ENCODE data around the gene ALDH3B2.

DNA sequence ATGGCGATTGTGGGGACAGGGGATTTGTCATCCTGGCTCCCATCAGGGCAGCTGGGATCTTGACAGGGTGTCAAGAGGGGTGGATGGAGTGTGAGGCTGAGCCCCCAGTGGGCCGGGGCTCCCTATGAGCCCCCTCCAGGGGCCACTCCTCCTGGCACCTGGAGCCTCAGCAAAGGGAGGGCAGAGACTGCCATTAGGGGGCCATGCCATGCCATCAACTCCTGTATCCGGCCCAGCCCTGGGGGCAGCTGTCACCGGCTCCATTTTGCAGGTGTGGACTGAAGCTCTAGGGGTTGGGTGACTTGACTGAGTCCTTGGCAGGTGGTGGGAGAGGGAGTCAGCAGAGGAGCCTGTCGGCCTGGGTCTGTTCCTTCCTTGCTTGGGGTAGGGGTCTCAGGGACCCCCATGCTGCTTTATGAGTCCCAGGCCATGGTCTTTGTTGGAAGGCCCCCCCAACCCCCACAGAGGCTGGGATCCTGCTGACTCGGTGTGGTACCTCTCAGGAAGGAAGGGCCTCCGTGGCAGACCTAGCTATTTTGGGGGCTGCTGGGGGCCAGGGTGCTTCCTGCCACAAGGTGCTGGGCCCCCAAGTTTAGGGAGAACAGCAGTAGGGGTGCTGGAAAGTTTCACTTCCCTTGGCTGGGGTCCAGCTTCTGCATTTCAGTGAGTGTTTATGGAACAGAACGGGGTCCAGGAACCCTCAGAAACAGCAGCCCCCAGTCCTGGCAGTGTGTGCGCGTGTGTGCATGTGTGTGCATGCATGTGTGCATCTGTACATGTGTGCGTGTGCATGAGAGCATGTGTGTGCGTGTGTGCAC, 25.4 kb downstream of the ALDH3B2 start:
- no peak for TF ChIP-seq CTCF (IDR thresholded peaks at IDR 0.05)
- no peak for TF ChIP-seq EZH2phosphoT487 (IDR thresholded peaks at IDR 0.05; ENCODE audit: borderline replicate concordance, low read depth)
- no peak for TF ChIP-seq RXRA (IDR thresholded peaks at IDR 0.05; ENCODE audit: borderline replicate concordance, low read depth)
- no peak for TF ChIP-seq POLR2AphosphoS5 (IDR thresholded peaks at IDR 0.05; ENCODE audit: low read depth, low read length)
- TF ChIP-seq GABPA (IDR thresholded peaks at IDR 0.05; ENCODE audit: low read depth), result no peak
- no peak for TF ChIP-seq TCF12 (IDR thresholded peaks at IDR 0.05)
- no peak for TF ChIP-seq MEF2A (IDR thresholded peaks at IDR 0.05; ENCODE audit: borderline replicate concordance, low read depth)
- TF ChIP-seq CHD2 (IDR thresholded peaks at IDR 0.05; ENCODE audit: low read length, partially characterized antibody), result no peak
- no peak for TF ChIP-seq MAX (IDR thresholded peaks at IDR 0.05; ENCODE audit: low read depth)
- TF ChIP-seq SMC3 (IDR thresholded peaks at IDR 0.05; ENCODE audit: low read depth, low read length), result no peak
- TF ChIP-seq FOXJ3 (CRISPR knock-in tag; IDR thresholded peaks at IDR 0.05), result no peak
- TF ChIP-seq, protein P1, sequence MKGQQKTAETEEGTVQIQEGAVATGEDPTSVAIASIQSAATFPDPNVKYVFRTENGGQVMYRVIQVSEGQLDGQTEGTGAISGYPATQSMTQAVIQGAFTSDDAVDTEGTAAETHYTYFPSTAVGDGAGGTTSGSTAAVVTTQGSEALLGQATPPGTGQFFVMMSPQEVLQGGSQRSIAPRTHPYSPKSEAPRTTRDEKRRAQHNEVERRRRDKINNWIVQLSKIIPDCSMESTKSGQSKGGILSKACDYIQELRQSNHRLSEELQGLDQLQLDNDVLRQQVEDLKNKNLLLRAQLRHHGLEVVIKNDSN (IDR thresholded peaks at IDR 0.05; ENCODE audit: borderline replicate concordance, low read depth), result no peak
- TF ChIP-seq TEAD4 (IDR thresholded peaks at IDR 0.05; ENCODE audit: borderline replicate concordance, insufficient read depth), result no peak

Measured in SK-N-SH (cell line).